GM19035 (cell line): ENCODE measurements around the gene RAP1A.

Experiments
- ATAC-seq: cut with Tn5 transposase; IDR thresholded peaks from one replicate; pipeline ENCODE4 v1.9.1; 2021; ENCODE audit not compliant: unreplicated experiment

RAP1A gene

DNA sequence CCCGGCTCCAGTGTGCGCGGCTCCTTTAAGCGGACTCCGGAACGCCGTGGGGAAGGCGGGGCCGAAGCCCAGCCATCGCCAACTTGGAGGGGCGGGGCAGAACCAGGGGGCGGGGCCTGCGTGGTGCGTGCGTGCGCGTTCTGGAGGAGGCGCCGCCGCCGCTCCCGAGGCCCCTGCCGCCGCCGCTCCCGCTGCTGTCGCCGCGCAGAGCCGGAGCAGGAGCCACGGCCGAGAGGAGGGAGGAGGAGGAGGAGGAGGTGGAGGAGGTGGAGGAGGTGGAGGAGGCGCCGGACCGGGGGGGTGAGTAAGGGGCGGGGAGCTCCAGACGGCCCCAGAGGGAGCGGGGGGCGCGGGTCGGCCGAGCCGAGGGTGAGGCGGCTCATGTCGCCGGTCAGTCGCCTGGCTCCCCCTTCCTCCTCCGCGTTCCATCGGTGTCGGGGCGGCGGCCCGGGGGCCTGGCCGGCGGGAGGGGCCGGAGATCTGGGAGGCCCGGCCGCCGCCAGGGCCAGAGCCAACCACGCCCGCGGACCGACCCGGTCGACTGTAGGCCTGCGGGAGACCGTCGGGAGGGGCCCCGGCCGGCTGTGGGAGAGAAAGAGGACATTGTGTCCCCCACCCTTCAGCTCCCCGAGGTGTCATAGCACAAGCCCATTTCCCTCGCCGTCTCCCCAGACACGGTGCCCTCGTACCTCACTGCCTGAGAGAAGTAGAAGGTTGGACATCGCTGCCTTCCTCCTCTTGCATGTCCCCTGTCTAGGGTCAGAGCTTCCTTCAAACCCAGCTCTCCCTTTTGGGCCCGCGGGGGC, at the start of gene RAP1A:
Gene RAP1A (plus strand): TSS at position 155 of the 806 bp plus-strand sequence. CDS start 71,572 bp downstream, outside the sequence.
- ATAC-seq: peak; percentile 53

DNA sequence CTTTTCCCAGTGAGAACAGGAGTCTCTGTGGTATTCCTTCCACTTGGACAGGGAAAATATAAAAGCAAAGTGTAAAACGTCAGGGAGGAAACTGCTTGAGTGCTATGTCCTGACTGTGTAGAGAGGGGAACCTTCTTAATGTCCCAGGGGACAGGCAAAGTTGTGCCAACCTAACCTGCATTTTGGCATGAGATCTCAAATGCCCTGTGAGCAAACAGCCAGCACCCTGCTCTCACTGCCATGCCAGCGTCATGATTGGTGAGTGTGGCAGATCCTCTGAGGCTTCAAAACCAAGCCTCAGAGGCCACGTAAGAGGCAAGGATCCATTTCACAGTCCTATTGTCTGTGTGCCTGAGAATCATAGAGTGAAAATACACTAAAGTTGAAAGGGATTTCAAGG, 49.7 kb upstream of the RAP1A start:
- no peak for ATAC-seq

DNA sequence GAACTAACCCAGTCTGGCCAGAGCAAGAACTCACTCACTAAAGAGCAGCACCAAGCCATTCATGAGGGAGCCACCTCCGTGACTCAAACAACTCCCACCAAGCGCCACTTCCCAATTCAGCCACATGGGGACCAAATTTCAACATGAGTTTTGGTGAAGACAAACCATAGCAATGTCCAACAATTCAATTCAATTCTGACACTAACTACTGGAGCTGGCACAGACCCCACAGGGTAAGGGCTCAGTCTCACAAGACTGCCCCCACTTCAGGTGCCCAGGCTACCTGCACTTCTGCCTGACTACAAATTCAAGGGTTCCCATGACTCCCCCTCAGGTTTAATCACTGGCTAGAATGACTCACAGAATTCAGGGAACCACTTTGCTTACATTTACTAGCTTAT, 48.8 kb upstream of the RAP1A start:
- no peak for ATAC-seq

DNA sequence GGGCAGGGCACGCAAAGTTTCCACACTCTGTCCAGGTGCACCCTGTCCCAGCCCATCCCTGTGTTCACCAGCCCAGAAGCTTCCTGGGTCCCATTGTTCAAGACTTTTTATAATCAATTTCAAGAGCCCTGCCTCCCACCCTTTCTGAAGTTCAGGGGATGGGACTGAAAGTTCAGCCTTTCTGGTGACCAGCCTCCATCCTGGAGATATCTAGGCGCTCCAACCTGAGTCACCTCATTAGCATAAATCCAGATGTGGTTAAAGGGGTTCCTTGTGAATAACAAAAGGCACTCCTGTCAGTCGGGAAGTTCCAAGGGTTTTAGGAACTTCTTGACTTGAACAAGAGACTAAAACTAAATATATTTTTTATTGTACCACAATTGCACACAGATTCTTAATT, 48.4 kb upstream of the RAP1A start:
- no peak for ATAC-seq

DNA sequence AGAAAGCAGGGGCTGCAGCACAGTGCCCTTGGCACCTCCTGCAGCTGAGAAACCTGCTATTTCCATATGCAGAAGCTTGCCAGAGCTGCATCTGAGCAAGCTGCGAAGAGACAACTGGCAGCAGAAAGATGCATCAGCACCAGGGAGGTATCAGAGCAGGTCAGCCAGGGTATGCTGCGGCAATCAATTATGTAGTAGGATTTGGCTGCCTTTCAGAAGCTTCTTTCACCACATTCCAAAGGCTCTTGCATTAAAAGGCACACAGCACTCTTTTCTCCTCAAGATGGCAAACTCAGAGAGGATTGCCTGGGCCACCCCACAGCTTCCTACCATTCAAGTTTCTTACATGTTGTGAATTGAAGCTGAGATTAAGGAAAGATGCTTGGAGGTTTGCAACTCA, 47.6 kb upstream of the RAP1A start:
- ATAC-seq: no peak

DNA sequence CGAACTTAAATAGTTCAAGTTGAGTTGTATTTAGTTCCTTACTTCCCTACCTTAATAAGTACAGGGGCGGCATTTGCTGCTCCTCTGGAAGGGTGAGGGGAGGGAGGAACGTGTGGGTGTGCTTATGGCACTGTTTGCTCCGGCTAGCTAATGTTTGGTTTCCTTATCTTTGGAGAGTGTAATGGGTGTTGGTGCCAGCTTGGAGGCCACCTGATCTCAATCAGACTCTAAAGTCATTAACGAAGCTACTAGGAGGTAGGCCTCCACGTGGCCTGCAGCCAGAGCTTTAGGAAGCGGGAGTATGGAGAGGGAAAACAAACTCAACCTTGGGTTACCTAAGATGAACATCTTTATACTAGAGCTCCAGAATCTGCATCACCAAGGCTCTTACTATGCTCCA, 43.0 kb upstream of the RAP1A start:
- no peak for ATAC-seq

DNA sequence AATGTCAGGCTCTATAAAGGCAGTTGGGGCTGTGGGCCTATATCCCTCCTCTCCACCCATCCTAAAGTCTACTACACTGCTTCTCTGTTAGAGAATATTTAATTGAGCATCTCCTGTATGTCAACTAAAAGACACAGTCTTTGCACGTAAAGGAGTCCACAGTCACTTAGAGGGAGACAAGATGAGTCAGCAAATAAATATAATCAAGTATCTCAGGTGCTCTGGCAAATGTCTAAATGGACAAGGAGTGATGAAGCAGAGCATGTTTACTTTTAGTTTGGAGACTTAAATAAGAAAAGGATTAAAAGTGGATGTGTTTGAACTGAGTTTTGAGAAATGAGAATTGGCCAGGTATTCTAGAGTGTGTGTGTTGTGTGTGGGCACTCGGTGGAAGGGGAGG, 41.8 kb upstream of the RAP1A start:
- ATAC-seq: no peak

DNA sequence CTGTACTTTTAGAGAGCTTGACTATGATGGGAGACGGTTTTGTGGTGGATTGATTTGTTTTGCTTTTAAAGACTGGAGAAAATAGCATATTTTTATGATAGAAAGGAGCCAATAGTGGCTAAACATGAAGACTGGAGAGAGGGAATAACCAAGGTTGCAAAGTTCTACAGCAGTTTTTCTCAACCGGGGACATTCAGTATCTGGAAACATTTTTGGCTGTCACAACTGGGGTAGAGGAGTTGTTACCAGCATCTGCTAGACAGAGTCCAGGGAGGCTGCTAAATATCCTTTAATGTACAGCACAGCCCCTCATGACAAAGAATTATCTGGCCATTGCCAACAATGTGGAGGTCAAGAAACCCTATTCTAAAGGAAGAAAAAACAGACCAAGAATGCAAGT, 38.4 kb upstream of the RAP1A start:
- ATAC-seq: no peak

DNA sequence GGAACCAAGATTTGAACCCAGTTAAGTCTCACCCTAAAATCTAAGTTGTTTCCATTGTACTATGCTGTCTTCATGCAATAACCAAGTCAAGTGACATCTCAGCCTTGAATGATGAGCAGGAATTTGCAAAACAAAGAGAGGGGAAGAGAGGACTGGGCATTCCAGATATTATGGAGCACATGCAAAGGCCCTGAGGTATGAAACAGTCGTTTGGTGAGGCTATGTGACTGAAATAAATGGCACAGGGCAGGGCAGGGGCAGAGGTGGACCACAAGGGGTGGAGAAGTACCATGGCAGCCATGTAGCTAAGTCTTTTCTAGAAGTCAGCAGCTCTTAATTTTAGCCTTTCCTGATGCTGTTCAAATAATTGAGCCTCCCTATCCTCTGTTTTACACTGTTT, 37.6 kb upstream of the RAP1A start:
- ATAC-seq: no peak

DNA sequence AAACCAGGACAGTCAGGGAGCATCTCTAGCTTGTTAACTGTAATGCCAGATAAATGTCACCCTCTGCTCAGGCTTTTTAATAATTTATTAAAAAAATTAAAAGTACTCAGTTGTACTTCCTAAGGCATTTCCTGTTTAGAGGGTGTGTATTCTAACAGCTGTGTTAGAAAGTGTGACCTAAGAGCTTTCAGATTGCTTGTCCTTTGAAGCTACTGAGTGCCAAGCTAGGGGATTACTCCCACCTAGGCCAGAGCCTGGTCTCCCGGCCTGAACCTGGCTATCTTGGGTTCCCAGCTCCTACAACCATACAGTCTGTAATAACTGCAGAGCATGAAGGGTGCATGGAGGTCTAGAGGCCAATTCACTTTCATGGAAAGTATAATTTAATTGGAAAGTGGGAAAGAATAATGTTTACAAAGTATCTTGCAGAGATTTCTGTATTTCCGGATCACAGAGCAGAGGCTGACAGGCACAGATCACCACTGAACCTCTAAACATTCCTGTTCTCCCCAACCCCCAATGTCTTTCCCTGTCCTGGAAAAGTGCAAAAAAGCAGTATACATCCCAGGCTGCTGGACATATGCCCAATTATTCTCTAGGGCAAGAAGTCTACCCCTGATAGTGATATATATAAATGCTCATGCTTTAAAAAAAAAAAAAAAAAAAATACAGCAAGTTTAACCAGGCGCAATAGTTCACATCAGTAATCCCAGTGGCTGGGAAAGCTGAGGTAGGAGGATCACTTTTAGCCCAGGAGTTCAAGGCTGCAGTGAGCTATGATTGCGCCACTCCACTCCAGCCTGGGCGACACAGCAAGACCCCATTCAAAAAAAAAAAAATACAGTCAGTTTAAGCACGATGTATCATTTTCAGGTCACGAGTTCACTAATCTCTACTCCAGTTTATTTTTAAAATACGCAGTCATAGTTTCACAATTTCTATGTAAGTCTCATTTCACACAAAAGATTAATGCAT, 36.7 kb upstream of the RAP1A start:
- no peak for ATAC-seq

DNA sequence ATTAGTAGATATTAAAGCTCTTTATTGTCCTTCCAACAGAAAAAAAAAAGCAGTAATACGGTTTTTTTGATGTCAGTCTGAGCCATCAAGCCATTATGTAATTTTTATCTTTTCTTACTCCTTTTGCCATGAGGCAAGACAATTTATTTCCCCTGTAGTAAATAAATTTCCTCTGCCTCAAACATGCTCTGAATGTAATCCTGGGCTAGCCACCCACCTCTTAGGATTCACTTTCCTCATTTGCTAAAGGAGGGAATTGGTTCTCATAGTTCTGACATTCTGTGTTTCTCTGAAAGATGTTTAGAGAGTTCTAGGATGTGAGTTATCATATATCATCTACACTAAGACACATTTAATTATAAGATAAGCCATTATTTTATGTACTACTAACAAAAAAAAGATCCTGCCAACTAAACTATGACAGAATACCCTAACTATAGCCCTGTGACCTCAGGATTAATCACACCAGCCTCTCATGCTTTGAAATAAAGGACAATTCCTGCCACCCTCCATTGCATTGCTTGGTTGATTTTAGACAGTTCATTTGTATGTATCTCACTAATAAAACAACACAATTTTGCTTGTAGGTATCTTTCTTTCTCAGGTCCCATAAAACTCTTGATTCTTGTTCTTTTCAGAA, 34.0 kb upstream of the RAP1A start:
- no peak for ATAC-seq

DNA sequence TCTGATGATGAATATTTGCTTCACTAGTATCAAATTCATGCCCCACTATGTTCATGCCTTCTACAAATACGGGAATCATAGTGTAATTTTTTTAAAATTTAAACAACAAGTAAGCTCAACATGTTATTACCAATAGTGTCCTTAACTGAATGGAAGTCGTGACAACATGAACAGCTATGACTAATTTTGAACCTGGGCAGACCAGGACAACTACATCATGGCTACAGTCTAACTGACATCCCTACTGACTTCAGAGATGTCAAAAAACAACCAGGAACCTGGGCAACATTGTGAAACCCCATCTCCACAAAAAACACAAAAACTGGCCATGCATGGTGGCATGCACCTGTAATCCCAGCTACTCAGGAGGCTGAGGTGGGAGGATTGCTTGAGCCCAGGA, 33.5 kb upstream of the RAP1A start:
- no peak for ATAC-seq

DNA sequence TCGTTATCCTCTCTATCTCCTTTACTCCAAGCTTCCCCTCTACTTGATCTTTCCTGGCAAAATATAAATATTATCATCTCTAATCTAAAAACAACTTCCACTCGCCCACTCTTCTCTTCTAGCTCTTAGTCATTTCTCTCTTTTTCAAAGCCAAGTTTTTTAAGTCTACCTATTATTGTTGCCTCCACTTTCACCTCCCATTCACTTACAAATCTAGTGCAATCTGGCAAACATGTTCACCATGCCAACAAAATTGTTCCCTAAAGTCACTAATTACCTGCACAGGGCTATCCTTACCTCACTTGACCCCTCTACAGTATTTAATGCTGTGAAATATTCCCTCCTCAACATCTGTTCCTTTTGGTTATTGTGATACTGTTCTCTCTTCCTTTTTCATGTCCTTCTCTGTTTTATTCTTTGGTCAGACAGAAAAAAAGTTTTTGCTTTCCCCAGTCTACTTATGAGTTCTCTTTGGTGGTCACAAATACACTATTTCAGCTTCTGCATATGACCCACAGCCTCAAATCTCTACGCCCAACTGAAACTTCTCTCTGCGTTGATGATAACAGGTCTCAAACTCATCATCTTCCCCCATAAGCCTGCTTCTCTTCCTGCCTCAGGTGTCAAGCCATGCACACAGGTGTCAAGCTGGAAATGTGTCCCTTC, 31.9 kb upstream of the RAP1A start:
- ATAC-seq: no peak

DNA sequence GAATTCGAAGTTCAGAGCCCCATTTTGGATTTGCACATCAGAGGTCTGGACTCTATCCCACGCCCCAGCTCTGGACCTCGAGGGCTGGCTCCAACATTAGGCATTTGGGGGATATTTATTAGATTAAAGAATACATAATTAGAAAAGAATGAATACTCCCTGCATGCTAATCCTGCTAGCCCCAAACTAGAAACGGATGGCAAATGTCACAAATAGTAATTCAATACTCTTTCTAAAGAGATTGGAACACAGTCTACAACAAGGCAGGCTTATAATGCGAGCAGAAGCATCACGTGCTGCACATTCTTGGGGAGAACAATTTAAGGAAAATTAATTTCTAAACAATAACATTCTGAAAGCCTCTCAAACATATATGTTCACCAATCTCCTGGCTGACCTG, 27.7 kb upstream of the RAP1A start:
- no peak for ATAC-seq

DNA sequence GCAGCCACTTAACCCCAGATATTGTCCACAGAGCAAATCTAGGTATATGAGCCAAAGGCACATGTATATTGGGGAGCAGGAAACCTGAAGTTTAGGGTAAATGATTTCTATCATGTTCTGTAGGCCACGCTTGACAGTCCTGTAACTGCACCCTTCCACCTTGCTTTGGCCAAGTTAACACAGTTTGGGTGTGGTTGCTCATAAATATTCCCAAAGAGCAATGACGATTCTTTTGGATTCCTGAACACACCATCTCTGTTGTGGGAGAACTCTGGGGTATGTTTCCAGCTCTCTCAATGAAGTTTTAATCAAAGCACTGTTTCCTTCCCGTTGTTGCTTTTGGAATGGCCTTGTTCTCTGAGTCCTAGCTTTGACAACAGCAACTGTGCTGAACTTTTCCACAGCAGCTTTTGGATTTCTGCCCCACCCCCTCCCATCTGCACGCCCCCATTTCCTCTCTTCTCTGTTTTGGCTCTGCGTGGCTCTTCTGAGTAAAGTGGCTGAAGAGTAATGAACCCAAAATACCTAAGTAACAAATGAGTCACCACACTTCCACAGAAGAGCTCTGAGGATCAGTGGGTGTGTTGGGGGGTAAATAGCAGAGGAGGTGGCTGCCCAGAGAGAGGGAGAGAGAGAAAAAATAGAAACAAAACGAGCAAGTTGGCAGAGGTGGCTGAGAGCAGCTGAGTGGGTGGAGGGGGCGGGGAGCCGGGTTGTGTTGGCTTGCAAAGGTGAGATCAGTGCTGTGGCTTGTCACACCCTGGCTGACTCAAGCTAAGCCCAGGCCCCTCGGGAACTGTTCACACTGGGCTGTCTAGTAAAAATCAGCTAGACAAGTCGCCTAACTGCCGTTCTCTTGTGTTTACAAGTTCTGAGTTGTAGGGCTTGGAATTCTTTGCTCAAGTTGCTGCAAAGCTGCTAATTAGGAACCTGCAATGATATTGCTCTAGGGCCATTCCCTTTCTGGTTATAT, 26.9 kb upstream of the RAP1A start:
- ATAC-seq: peak; percentile 76

DNA sequence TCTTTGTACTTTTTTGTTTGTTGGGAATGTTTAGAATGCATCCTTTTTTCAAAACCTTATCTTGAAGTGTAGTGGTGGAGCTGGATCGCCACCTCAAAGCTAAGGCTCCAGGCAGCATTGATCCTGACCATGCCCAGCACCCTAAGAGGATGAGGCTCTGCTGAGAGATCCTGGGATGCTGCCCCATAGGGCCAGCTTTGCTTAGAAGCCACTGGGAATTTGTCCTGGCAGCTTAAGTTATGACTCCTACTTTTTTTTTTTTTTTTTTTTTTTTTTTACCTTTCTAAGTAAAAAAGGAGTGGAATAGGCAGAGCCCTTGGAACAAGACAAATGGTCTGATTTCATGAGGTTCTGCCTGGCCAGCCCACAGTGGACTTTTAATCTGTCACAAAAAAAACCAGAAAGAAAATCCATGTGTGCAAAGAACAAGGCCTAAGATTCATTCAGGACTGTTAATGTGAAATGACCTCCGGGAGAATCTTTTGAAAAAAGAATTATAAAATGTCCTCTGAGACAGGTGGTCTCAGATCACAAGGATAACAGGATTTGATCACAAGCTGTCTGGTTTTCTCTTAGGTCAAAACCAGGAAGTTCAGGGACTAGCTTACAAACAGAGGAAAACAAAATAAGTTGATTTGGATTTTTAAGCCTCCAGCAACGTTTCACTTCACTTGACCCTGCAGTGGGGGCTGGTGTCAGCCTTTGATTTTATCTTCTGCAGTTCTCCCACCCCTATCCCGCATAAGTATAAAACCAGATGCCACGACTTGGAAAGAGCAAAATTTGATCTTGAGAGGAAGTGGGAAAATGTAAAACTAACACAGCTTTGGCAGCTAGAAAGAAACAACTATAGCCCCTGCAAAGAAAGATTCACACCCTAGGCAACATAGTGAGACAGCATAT, 25.9 kb upstream of the RAP1A start:
- no peak for ATAC-seq

DNA sequence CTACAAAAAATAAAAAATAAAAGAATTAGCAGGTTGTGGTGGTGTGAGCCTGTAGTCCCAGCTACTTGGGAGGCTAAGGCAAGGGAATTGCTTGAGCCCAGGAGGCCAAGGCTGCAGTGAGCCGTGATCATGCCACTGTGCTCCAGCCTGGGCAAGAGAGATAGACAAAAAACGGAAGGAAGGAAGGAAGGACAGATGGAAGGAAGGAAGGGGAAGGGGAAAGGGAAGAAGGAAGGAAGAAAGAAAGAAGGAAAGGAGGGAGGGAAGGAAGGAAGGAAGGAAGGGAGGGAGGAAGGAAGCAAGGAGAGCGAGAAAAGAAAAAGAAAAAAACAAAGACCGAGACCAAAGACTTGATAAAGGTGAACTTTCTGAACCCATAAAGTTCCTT, 25.3 kb upstream of the RAP1A start:
- no peak for ATAC-seq

DNA sequence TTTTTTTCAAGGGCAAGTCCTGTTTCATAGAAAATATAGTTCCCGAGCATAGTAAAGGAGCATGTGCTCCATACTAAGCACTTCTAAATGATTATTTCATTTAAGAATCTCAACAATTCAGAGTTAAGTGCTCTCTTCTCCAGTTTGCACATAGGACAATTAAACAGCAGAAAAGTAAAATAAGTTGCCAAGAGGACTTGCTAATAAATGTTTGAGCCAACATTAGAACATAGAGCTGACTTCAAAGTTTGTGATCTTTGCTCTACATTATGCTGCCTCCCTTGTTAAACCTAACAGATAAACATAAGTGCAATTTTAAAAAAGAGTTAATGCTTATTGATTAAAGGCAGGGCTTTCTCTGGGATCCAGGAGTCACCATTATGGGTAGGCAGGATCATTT, 23.8 kb upstream of the RAP1A start:
- no peak for ATAC-seq

DNA sequence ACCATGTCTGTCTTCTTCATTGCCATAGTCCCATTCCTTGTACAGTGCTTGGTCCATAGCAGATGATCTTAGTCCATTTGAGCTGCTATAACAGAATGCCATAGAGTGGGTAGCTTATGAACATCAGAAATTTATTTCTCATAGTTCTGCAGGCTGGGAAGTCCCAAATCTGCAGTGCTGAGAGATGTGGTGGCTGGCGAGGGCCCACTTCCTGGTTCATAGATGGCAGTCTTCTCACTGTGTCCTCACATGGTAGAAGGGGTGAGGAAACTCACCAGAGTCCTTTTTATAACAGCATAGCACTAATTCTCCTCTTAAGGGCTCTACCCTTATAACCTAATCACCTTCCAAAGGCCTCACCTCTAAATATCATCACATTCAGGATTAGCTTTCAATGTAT, 23.1 kb upstream of the RAP1A start:
- no peak for ATAC-seq
